ENCODE results near the gene USH2A.

Gene USH2A

DNA sequence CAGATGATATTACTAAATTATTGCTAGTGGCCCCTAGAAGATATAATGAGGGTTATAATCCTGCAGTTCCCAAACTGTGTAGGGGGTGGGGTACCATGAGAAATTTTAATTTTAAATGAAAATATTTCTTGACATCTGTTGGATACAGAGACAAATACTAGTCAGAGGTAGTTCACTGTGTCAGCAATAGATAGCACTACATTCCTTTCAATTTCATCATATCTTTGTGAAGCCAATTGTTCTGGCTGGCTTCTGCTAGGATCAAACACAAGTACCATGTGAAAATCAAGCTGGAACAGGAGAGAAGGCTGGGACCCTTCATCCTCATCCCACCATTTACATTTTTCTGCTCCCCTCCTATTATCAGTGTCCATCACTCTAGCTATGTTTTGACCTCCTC lies 208.1 kb downstream of the USH2A start:
- no peak for TF ChIP-seq RAD21 (IDR thresholded peaks at IDR 0.05; ENCODE audit: low read depth)
- no peak for TF ChIP-seq CEBPB (IDR thresholded peaks at IDR 0.05)
- TF ChIP-seq NFIC (IDR thresholded peaks at IDR 0.05): no peak
- TF ChIP-seq ZBTB7A (IDR thresholded peaks at IDR 0.05; ENCODE audit: low read depth): no peak
- TF ChIP-seq TAF1 (IDR thresholded peaks at IDR 0.05; ENCODE audit: low read depth): no peak
- TF ChIP-seq YY1 (IDR thresholded peaks at IDR 0.05; ENCODE audit: low read depth): no peak
- TF ChIP-seq, protein P1, sequence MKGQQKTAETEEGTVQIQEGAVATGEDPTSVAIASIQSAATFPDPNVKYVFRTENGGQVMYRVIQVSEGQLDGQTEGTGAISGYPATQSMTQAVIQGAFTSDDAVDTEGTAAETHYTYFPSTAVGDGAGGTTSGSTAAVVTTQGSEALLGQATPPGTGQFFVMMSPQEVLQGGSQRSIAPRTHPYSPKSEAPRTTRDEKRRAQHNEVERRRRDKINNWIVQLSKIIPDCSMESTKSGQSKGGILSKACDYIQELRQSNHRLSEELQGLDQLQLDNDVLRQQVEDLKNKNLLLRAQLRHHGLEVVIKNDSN (IDR thresholded peaks at IDR 0.05): no peak
- no peak for TF ChIP-seq FOXM1 (IDR thresholded peaks at IDR 0.05; ENCODE audit: borderline replicate concordance, low read depth)
- no peak for TF ChIP-seq EP300 (IDR thresholded peaks at IDR 0.05; ENCODE audit: borderline replicate concordance)
- no peak for TF ChIP-seq TCF12 (IDR thresholded peaks at IDR 0.05; ENCODE audit: low read depth)
- TF ChIP-seq, protein P2, sequence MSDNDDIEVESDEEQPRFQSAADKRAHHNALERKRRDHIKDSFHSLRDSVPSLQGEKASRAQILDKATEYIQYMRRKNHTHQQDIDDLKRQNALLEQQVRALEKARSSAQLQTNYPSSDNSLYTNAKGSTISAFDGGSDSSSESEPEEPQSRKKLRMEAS (IDR thresholded peaks at IDR 0.05): no peak
- no peak for TF ChIP-seq CREB1 (IDR thresholded peaks at IDR 0.05; ENCODE audit: low read depth)
- TF ChIP-seq TEAD4 (IDR thresholded peaks at IDR 0.05): no peak
- no peak for TF ChIP-seq EGR1 (IDR thresholded peaks at IDR 0.05)
- TF ChIP-seq, protein P3, sequence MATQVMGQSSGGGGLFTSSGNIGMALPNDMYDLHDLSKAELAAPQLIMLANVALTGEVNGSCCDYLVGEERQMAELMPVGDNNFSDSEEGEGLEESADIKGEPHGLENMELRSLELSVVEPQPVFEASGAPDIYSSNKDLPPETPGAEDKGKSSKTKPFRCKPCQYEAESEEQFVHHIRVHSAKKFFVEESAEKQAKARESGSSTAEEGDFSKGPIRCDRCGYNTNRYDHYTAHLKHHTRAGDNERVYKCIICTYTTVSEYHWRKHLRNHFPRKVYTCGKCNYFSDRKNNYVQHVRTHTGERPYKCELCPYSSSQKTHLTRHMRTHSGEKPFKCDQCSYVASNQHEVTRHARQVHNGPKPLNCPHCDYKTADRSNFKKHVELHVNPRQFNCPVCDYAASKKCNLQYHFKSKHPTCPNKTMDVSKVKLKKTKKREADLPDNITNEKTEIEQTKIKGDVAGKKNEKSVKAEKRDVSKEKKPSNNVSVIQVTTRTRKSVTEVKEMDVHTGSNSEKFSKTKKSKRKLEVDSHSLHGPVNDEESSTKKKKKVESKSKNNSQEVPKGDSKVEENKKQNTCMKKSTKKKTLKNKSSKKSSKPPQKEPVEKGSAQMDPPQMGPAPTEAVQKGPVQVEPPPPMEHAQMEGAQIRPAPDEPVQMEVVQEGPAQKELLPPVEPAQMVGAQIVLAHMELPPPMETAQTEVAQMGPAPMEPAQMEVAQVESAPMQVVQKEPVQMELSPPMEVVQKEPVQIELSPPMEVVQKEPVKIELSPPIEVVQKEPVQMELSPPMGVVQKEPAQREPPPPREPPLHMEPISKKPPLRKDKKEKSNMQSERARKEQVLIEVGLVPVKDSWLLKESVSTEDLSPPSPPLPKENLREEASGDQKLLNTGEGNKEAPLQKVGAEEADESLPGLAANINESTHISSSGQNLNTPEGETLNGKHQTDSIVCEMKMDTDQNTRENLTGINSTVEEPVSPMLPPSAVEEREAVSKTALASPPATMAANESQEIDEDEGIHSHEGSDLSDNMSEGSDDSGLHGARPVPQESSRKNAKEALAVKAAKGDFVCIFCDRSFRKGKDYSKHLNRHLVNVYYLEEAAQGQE (IDR thresholded peaks at IDR 0.05; ENCODE audit: low read depth): no peak

- peak; percentile 78 for TF ChIP-seq CEBPB (IDR thresholded peaks at IDR 0.05)
- TF ChIP-seq TCF12 (IDR thresholded peaks at IDR 0.05; ENCODE audit: low read depth): no peak
- TF ChIP-seq, protein P3 (IDR thresholded peaks at IDR 0.05; ENCODE audit: low read depth): no peak
- no peak for TF ChIP-seq CREB1 (IDR thresholded peaks at IDR 0.05; ENCODE audit: low read depth)
- no peak for TF ChIP-seq FOXM1 (IDR thresholded peaks at IDR 0.05; ENCODE audit: borderline replicate concordance, low read depth)
- TF ChIP-seq, protein P2 (IDR thresholded peaks at IDR 0.05): no peak
- TF ChIP-seq RAD21 (IDR thresholded peaks at IDR 0.05; ENCODE audit: low read depth): no peak
- no peak for TF ChIP-seq TAF1 (IDR thresholded peaks at IDR 0.05; ENCODE audit: low read depth)
Measured at GRCh38 chr1:216212826-216213225, 210.4 kb downstream of the USH2A start.

- TF ChIP-seq CREB1 (IDR thresholded peaks at IDR 0.05; ENCODE audit: low read depth) (no peak), EGR1 (IDR thresholded peaks at IDR 0.05) (no peak), EP300 (IDR thresholded peaks at IDR 0.05; ENCODE audit: borderline replicate concordance) (no peak), RAD21 (IDR thresholded peaks at IDR 0.05; ENCODE audit: low read depth) (no peak), FOXM1 (IDR thresholded peaks at IDR 0.05; ENCODE audit: borderline replicate concordance, low read depth) (no peak), CEBPB (IDR thresholded peaks at IDR 0.05) (no peak), YY1 (IDR thresholded peaks at IDR 0.05; ENCODE audit: low read depth) (no peak), ZBTB7A (IDR thresholded peaks at IDR 0.05; ENCODE audit: low read depth) (no peak), TAF1 (IDR thresholded peaks at IDR 0.05; ENCODE audit: low read depth) (no peak), TEAD4 (IDR thresholded peaks at IDR 0.05) (no peak), TCF12 (IDR thresholded peaks at IDR 0.05; ENCODE audit: low read depth) (no peak), NFIC (IDR thresholded peaks at IDR 0.05) (no peak)
- TF ChIP-seq, protein P2 (IDR thresholded peaks at IDR 0.05): no peak
- TF ChIP-seq, protein P3 (IDR thresholded peaks at IDR 0.05; ENCODE audit: low read depth): no peak
- TF ChIP-seq, protein P1 (IDR thresholded peaks at IDR 0.05): no peak
Measured at GRCh38 chr1:216210081-216210480, 213.2 kb downstream of the USH2A start.

DNA sequence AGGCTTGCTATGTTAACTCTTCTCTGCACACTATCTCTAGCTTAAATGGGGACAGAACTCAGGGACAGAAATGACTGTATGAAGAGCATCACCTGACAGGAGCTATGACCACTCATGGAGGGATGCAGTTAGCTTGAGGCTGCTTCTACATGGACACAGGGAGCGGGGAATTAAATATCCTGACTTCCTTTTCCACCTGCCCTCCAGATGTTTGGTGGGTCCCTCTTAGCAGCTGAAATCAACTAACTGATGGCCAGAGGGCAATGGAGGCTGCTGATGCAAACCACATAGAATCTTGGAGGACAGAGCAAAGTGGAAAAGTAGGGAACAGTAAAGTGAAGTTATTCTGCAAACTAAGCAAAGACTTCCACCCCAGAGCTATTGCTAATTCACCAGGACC lies 214.1 kb downstream of the USH2A start:
- TF ChIP-seq, protein P3 (IDR thresholded peaks at IDR 0.05; ENCODE audit: low read depth): no peak
- TF ChIP-seq ZBTB7A (IDR thresholded peaks at IDR 0.05; ENCODE audit: low read depth) (no peak), TCF12 (IDR thresholded peaks at IDR 0.05; ENCODE audit: low read depth) (no peak), NFIC (IDR thresholded peaks at IDR 0.05) (no peak), EGR1 (IDR thresholded peaks at IDR 0.05) (no peak), FOXM1 (IDR thresholded peaks at IDR 0.05; ENCODE audit: borderline replicate concordance, low read depth) (no peak), YY1 (IDR thresholded peaks at IDR 0.05; ENCODE audit: low read depth) (no peak), EP300 (IDR thresholded peaks at IDR 0.05; ENCODE audit: borderline replicate concordance) (no peak)
- TF ChIP-seq, protein P1 (IDR thresholded peaks at IDR 0.05): no peak
- TF ChIP-seq, protein P2 (IDR thresholded peaks at IDR 0.05): no peak
